Testis (tissue), 3 donors: Measurements from ENCODE around the gene SPATA6L. TPM values are rescaled to one million over a fixed set of nuclear protein-coding genes. Genes with fewer than 3 reads are reported as not detected.
A peak's percentile ranks its signal among the peaks of the same experiment; 100 is the strongest.
"Not testable (repeated sequence)": the region's sequence is repeated elsewhere in the genome, so short reads cannot be mapped to it uniquely, and the experiment has no call there.

ENCODE experiments used
- DNase-seq: peaks from one replicate; pipeline ENCODE4 v3.0.0-alpha.2; 2019
- H3K27ac ChIP-seq, 2 donors: fragments of 200-600 bp; sonication (generic); one replicate each; pipeline ENCODE4 v1.5.1; 2019
- H3K27me3 ChIP-seq: fragments of 200-600 bp; sonication (generic); one replicate; pipeline ENCODE4 v1.5.1; 2019
- H3K36me3 ChIP-seq: fragments of 200-600 bp; sonication (generic); one replicate; pipeline ENCODE4 v1.5.1; 2017; ENCODE audit warnings: low read depth; ENCODE audit errors: missing control alignments
- H3K4me1 ChIP-seq: fragments of 200-600 bp; sonication (generic); one replicate; pipeline ENCODE4 v1.5.1; 2019
- H3K4me3 ChIP-seq, 2 donors: fragments of 200-600 bp; sonication (generic); one replicate each; pipeline ENCODE4 v1.5.1; 2017 to 2019
- H3K9me3 ChIP-seq: fragments of 200-600 bp; sonication (generic); one replicate; pipeline ENCODE4 v1.5.1; 2017
- POLR2A ChIP-seq: fragments of 450-650 bp; IDR thresholded peaks from one replicate; pipeline ENCODE4 v1.6.1; 2017; ENCODE audit warnings: antibody characterized with exemption, mild to moderate bottlenecking, moderate library complexity
- WGBS, 2 donors: methylation state at CpG; one replicate each; pipeline ENCODE4 v1.1.5; 2018; 5-methylcytosine and 5-hydroxymethylcytosine counted together
- intact Hi-C: fragments of 100-400 bp; cut with DNase I; formaldehyde crosslinking; loops from one replicate; pipeline ENCODE4 v1.15.1; 2023; ENCODE audit warnings: low total_unique reads
- polyA plus RNA-seq: library from polyadenylated mRNA; stranded (reverse); fragments of 350-450 nt; fragmentation: Illumina TruSeq; extraction: RNeasy Lipid Tissue Mini Kit (QIAGEN cat#74804); gene quantifications from one replicate; pipeline ENCODE4 v1.2.3, GENCODE V29; 2014; ENCODE audit warnings: low read depth, low replicate concordance; ENCODE audit not compliant: insufficient read depth
- total RNA-seq, 2 donors: library from RNA; depleted of rRNA; stranded (reverse); fragments of >200 nt; gene quantifications; one replicate each; pipeline ENCODE4 v1.2.3, GENCODE V29; 2016
- TF ChIP-seq, protein P1 (sequence below), 3 experiments: fragments of 450-650 bp in 2 of 3; fragments of 200-600 bp in 1 of 3; sonication (generic) in 1 of 3; IDR thresholded peaks; one replicate each; pipeline ENCODE4 v1.5.1; 2016 to 2019; ENCODE audit warnings: antibody characterized with exemption in 3 of 3, mild to moderate bottlenecking in 2 of 3, moderate library complexity in 1 of 3

The SPATA6L gene
- total and polyA plus RNA-seq, 3 donors from 2014 or later, result 12.8 to 42.3 (median 27.5) TPM

DNA sequence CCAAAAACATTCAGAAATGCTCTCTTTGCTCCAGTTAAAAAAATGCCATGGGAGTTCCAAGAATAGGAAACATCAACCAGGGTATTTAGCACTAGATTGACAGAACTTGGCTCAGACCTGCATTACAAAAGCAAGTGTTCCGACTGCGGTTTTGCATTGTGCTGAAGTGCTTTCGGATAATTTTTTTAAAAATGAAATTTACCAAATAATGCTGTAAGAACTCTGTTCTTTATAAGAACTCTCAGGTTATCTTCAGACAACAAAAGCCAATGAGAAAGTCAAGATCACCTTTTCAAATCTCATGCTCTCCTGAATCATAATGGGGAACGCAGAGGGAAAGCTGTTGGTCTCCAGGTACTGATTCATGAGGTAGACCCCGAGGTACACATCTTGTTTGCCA, 4.7 kb downstream of the SPATA6L start:
- peak overlapping the region; percentile 69 to 84 for H3K27ac ChIP-seq
- H3K4me3 ChIP-seq, result peak overlapping the region; percentile 77 to 81
- no peaks in the 10 kb centered on the region for H3K4me1 ChIP-seq
- no peaks in the 10 kb centered on the region for H3K27me3 ChIP-seq
- 3 to 6% methylated on average over 5 of the region's 5 CpGs for WGBS, 2 donors
- TF ChIP-seq, protein P1, sequence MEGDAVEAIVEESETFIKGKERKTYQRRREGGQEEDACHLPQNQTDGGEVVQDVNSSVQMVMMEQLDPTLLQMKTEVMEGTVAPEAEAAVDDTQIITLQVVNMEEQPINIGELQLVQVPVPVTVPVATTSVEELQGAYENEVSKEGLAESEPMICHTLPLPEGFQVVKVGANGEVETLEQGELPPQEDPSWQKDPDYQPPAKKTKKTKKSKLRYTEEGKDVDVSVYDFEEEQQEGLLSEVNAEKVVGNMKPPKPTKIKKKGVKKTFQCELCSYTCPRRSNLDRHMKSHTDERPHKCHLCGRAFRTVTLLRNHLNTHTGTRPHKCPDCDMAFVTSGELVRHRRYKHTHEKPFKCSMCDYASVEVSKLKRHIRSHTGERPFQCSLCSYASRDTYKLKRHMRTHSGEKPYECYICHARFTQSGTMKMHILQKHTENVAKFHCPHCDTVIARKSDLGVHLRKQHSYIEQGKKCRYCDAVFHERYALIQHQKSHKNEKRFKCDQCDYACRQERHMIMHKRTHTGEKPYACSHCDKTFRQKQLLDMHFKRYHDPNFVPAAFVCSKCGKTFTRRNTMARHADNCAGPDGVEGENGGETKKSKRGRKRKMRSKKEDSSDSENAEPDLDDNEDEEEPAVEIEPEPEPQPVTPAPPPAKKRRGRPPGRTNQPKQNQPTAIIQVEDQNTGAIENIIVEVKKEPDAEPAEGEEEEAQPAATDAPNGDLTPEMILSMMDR (IDR thresholded peaks at IDR 0.05), result no peak
- intact Hi-C loops, result loop anchor here (5.0 kb wide), 1 partner anchor 81 kb away; the partner anchor contains the start of gene AK3
- no peak for DNase-seq
- no peaks in the 10 kb centered on the region for H3K9me3 ChIP-seq
- no peaks in the 10 kb centered on the region for H3K36me3 ChIP-seq

DNA sequence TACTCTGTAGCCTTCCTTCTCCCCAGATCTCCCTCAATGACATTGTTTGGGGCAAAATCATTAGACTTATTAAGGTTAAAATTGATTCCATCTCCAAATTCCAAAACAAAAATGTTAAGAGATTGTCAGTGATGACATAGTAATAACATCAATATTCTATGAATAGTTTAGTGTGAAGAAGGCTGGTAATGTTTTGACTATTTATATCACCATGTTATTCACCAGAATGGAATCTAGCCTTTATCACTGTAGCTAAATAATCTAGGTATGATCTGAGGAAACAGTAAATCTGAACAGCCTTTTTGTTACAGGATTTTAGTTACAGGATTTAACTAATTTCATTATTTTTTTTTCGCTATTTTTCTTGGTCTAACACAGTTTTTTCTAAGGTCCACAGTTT, 5.1 kb downstream of the SPATA6L start:
- WGBS, 2 donors, result 47 to 67% methylated on average over 1 of the region's 1 CpG
- intact Hi-C loops, result loop anchor here (5.0 kb wide), 1 partner anchor 81 kb away; the partner anchor contains the start of gene AK3
- DNase-seq, result no peak

DNA sequence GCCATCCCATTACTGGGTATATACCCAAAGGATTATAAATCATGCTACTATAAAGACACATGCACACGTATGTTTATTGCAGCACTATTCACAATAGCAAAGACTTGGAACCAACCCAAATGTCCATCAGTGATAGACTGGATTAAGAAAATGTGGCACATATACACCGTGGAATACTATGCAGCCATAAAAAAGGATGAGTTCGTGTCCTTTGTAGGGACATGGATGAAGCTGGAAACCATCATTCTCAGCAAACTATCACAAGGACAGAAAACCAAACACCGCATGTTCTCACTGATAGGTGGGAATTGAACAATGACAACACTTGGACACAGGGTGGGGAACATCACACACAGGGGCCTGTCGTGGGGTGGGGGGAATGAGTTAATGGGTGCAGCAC, 5.6 kb downstream of the SPATA6L start:
- not testable (repeated sequence) for H3K9me3 ChIP-seq, H3K4me1 ChIP-seq, H3K4me3 ChIP-seq, H3K27ac ChIP-seq, H3K27me3 ChIP-seq, H3K36me3 ChIP-seq, DNase-seq
- WGBS, 2 donors, result 93 to 100% methylated on average over 2 to 5 of the region's 5 CpGs
- intact Hi-C loops, result loop anchor here (5.0 kb wide), 1 partner anchor 82 kb away; the partner anchor contains the start of gene AK3

More for the DNA sequence above, 5.1 kb downstream of the SPATA6L start:
- Histone ChIP-seq H3K4me3 (peak overlapping the region in 1 of 2 donors; percentile 81), H3K4me1 (no peaks in the 10 kb centered on the region), H3K36me3 (no peaks in the 10 kb centered on the region), H3K27me3 (no peaks in the 10 kb centered on the region), H3K9me3 (no peaks in the 10 kb centered on the region), H3K27ac (no peak overlapping the region)
- TF ChIP-seq POLR2A, result no peak
- TF ChIP-seq, protein P1 (IDR thresholded peaks at IDR 0.05), result no peak

DNA sequence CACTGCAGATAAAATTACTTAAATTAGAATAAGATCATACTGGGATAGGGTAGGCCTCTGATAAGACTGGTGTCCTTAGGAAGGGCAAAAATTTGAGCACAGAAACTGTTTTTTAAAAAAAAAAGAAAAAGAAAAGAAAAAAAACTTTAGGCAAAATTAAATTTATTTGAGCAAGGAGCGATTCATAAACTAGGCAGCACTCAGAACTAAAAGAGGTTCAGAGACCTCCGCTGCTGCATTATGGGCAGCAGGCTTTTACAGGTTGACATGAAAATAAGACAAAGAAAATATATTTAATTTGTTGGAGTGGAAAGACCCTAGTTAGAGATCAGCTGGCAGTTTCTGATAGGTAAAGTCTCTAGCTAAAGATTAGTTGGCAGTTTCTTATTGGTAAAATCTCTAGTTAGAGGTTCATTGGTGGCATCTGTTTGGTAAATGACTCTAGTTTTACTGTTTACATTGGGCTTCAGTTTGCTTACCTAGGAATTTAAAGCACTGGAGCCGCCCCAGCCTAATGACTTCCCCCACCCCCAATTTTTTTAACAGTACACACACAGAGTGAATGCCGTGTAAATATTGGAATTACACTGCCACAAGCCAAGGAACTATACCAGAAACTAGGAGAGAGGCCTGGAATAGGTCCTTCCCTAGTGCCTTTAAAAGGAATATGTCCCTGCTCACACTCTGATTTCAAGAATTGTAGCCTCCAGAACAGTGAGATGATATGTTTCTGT, 8.7 kb downstream of the SPATA6L start:
- H3K27me3 ChIP-seq, result no peaks in the 10 kb centered on the region
- TF ChIP-seq, protein P1 (IDR thresholded peaks at IDR 0.05), result no peak
- TF ChIP-seq POLR2A, result no peak
- H3K9me3 ChIP-seq, result no peaks in the 10 kb centered on the region
- WGBS, 2 donors, result 92 to 96% methylated on average over 4 of the region's 4 CpGs
- H3K4me3 ChIP-seq, result no peak overlapping the region
- no peak overlapping the region for H3K27ac ChIP-seq
- H3K4me1 ChIP-seq, result no peaks in the 10 kb centered on the region
- no peak for DNase-seq
- intact Hi-C loops, result no loop called here
- no peaks in the 10 kb centered on the region for H3K36me3 ChIP-seq

DNA sequence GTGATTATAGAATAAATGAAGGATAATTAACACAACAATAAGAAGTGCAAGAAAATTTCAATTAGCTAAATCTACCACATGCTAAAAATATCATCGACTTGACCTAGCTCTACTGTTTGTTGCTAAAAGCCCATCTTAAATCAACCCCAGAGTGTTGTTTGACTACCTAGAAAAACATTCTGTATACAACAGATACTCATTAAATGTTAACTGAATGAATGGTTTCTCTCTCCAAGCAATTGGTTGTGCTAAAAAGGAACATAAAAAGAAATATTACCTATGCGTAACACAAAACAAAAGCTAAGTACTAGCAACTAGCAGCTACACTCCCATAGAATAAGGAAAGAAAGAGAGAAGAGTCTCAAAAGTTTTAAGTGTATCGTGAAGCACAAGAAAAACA, 9.7 kb downstream of the SPATA6L start:
- WGBS, 2 donors, result 70 to 94% methylated on average over 3 of the region's 3 CpGs
- Histone ChIP-seq H3K27me3 (no peaks in the 10 kb centered on the region), H3K36me3 (no peaks in the 10 kb centered on the region), H3K4me3 (no peak overlapping the region), H3K4me1 (no peaks in the 10 kb centered on the region), H3K27ac (no peak overlapping the region), H3K9me3 (no peaks in the 10 kb centered on the region)
- TF ChIP-seq POLR2A, result no peak
- TF ChIP-seq, protein P1 (IDR thresholded peaks at IDR 0.05), result no peak
- intact Hi-C loops, result no loop called here
- DNase-seq, result no peak

DNA sequence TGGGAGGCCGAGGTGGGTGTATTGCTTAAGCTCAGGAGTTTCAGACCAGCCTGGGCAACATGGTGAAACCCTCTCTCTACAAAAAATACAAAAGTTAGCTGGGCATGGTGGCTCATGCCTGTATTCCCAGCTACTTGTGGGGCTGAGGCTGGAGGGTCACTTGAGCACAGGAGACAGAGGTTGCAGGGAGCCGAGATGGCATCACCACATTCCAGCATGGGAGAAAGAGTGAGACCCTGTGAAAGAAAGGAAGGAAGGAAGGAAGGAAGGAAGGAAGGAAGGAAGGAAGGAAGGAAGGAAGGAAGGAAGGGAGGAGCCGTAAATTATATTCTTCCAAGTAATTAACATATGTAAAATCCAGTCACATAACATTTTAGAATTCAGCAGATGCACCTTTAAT, 10.1 kb downstream of the SPATA6L start:
- intact Hi-C loops, H3K9me3 ChIP-seq: not testable (repeated sequence)
- 98 to 100% methylated on average over 3 of the region's 3 CpGs for WGBS, 2 donors

More for the DNA sequence above, 10.1 kb downstream of the SPATA6L start:
- not testable (repeated sequence) for H3K27ac ChIP-seq, H3K4me3 ChIP-seq, H3K27me3 ChIP-seq, H3K36me3 ChIP-seq, H3K4me1 ChIP-seq, DNase-seq
